K562 (cell line): ENCODE measurements around the gene MARCHF5. TPM values are rescaled to one million over a fixed set of nuclear protein-coding genes. Genes with fewer than 3 reads are reported as not detected.
"Not testable (repeated sequence)": the region's sequence is repeated elsewhere in the genome, so short reads cannot be mapped to it uniquely, and the experiment has no call there.

ENCODE experiments used
- ATAC-seq: fragments of 200-7000 bp; cut with Tn5 transposase; 3 replicates; pipeline ENCODE4 v1.9.1; 2020; ENCODE audit warnings: moderate library complexity
- BruUV-seq: library from RNA; stranded (reverse); fragments of 400-500 nt; replicated peaks from 2 replicates; lab custom pipeline; 2021; lab: Mats Ljungman, UMichigan
- CTCF ChIA-PET: fragments of 300-600 bp; formaldehyde crosslinking; extraction: SDS; loops from one replicate; lab custom pipeline; 2021; ENCODE audit warnings: low intra/inter-chr PET ratio; lab: Yijun Ruan, JAX
- POLR2A ChIA-PET: fragments of 300-600, 350-650 bp; sonication (Branson Sonifier 250); formaldehyde crosslinking; extraction: SDS; loops from one replicate; lab custom pipeline; 2021; ENCODE audit warnings: antibody characterized with exemption, inconsistent platforms; lab: Yijun Ruan, JAX
- DNase-seq, 4 experiments: peaks; one replicate each; pipeline versions ENCODE4 v3.0.0 to v3.0.0-alpha.2; 2011 to 2018; ENCODE audit warnings: low spot score in 3 of 4, mixed read lengths in 3 of 4; ENCODE audit errors: extremely low read depth in 1 of 4
- FAIRE-seq: peaks from 2 replicates; lab custom pipeline; 2011; peaks lifted over from hg19 to GRCh38; lab: Jason Lieb, UNC
- H2AFZ ChIP-seq: 2 replicates; pipeline ENCODE4 v1.6.0; 2011; ENCODE audit warnings: low read depth, low read length, control low read depth, inconsistent platforms
- H3K27ac ChIP-seq: fragments of 200-600 bp; 3 replicates; pipeline ENCODE4 v1.8.0; 2011; ENCODE audit warnings: low read depth, mild to moderate bottlenecking, control low read depth, inconsistent platforms, low read length, moderate library complexity, mixed read lengths; ENCODE audit errors: extremely low read depth
- H3K27me3 ChIP-seq, 2 experiments: fragments of 300-600 bp in 1 of 2; 2 replicates in 1 of 2; 3 replicates in 1 of 2; pipeline versions ENCODE4 v1.6.0 to v1.8.0; 2011; ENCODE audit warnings: inconsistent platforms in 2 of 2, low read length in 2 of 2, mild to moderate bottlenecking in 1 of 2, mixed read lengths in 1 of 2, moderate library complexity in 1 of 2; ENCODE audit not compliant: control insufficient read depth in 2 of 2, insufficient read depth in 2 of 2
- H3K36me3 ChIP-seq: fragments of 300-600 bp; 3 replicates; pipeline ENCODE4 v1.8.0; 2011; ENCODE audit warnings: mild to moderate bottlenecking, low read length, inconsistent platforms; ENCODE audit not compliant: control insufficient read depth, insufficient read depth
- H3K4me1 ChIP-seq, 2 experiments: fragments of 200-600 bp in 1 of 2; replicated peaks in 1 of 2; 2 replicates in 1 of 2; 3 replicates in 1 of 2; pipeline versions ENCODE4 v1.5.1 to v1.8.0; 2011; ENCODE audit warnings: inconsistent platforms in 2 of 2, low read length in 2 of 2, mild to moderate bottlenecking in 1 of 2, mixed read lengths in 1 of 2, moderate library complexity in 1 of 2; ENCODE audit not compliant: control insufficient read depth in 2 of 2, insufficient read depth in 2 of 2
- H3K4me2 ChIP-seq: 2 replicates; pipeline ENCODE4 v1.6.1; 2011; ENCODE audit warnings: low read length, control low read depth, inconsistent platforms, mixed read lengths; ENCODE audit not compliant: insufficient read depth
- H3K4me3 ChIP-seq: fragments of 200-600 bp; sonication (generic), shearing (Covaris generic); 2 replicates; pipeline ENCODE4 v1.5.1; 2016; ENCODE audit warnings: control low read depth, inconsistent platforms
- H3K79me2 ChIP-seq: fragments of 200-600 bp; 3 replicates; pipeline ENCODE4 v1.8.0; 2011; ENCODE audit warnings: low read length, inconsistent platforms; ENCODE audit not compliant: control insufficient read depth, insufficient read depth
- H3K9ac ChIP-seq, 2 experiments: 2 replicates each; pipeline versions ENCODE4 v1.6.0 to v1.6.1; 2011; ENCODE audit warnings: low read depth in 2 of 2, low read length in 2 of 2, control low read depth in 1 of 2, inconsistent platforms in 1 of 2, mild to moderate bottlenecking in 1 of 2, mixed read lengths in 1 of 2; ENCODE audit not compliant: insufficient read depth in 1 of 2
- H3K9me1 ChIP-seq: one replicate; pipeline ENCODE4 v1.6.0; 2011; ENCODE audit warnings: inconsistent platforms, mild to moderate bottlenecking, low read length, moderate library complexity; ENCODE audit not compliant: control insufficient read depth, insufficient read depth
- H3K9me3 ChIP-seq: replicated peaks from 2 replicates; pipeline ENCODE4 v1.5.1; 2011; ENCODE audit warnings: low read depth, low read length, inconsistent platforms; ENCODE audit not compliant: control insufficient read depth, insufficient read depth
- H4K20me1 ChIP-seq: replicated peaks from 2 replicates; pipeline ENCODE4 v1.6.1; 2011; ENCODE audit warnings: low read length, inconsistent platforms, mixed read lengths; ENCODE audit not compliant: control insufficient read depth, insufficient read depth
- CC2D1A ChIP-seq: fragments of 450-650 bp; IDR thresholded peaks from 2 replicates; pipeline ENCODE4 v1.6.1; 2017; ENCODE audit warnings: mild to moderate bottlenecking
- MYNN ChIP-seq, 2 experiments: sonication (generic); formaldehyde crosslinking in 1 of 2; IDR thresholded peaks; 2 replicates each; pipeline versions ENCODE4 v1.5.0 to v1.6.1; 2016 to 2020; ENCODE audit warnings: antibody characterized with exemption in 1 of 2, missing genetic modification reagents in 1 of 2
- SREBF2 ChIP-seq: sonication (generic); formaldehyde crosslinking; IDR thresholded peaks from 2 replicates; pipeline ENCODE4 v1.4.0; 2020; ENCODE audit warnings: mild to moderate bottlenecking, missing genetic modification reagents
- TFAM ChIP-seq: fragments of 250-450 bp; sonication (Bioruptor Pico); conservative IDR thresholded peaks from 2 replicates; pipeline ENCODE4 v1.5.0; 2021; ENCODE audit warnings: mild to moderate bottlenecking, moderate library complexity
- ZFP36 ChIP-seq: fragments of 150-350 bp; IDR thresholded peaks from 2 replicates; pipeline ENCODE4 v1.6.1; 2018; ENCODE audit warnings: low read length, low read depth; ENCODE audit not compliant: partially characterized antibody
- ZNF121 ChIP-seq: sonication (generic); formaldehyde crosslinking; conservative IDR thresholded peaks from 2 replicates; pipeline ENCODE4 v1.8.0; 2022; ENCODE audit warnings: missing genetic modification reagents
- ZNF444 ChIP-seq: fragments of 250-450 bp; sonication (Bioruptor Pico); IDR thresholded peaks from 2 replicates; pipeline ENCODE4 v1.4.0; 2020; ENCODE audit warnings: mild to moderate bottlenecking, moderate library complexity
- ZNF445 ChIP-seq: fragments of 250-450 bp; sonication (Bioruptor Pico); IDR thresholded peaks from 2 replicates; pipeline ENCODE4 v1.4.0; 2020; ENCODE audit warnings: low read depth, mild to moderate bottlenecking, moderate library complexity
- ZNF766 ChIP-seq: fragments of 200-800 bp; sonication (Bioruptor generic); conservative IDR thresholded peaks from 2 replicates; pipeline ENCODE4 v1.6.1; 2016; ENCODE audit warnings: missing genetic modification characterization, missing compliant biosample characterization
- WGBS: fragments of 100-300 bp; shearing (Covaris generic); methylation state at CpG from one replicate; pipeline ENCODE4 v1.1.6; 2016; ENCODE audit warnings: low coverage, mixed read lengths; ENCODE audit not compliant: insufficient coverage; ENCODE audit errors: missing lambda C conversion rate; 5-methylcytosine and 5-hydroxymethylcytosine counted together
- in situ Hi-C: fragments of 300-500 bp; cut with MboI; formaldehyde crosslinking; loops from 4 replicates; pipeline ENCODE4 v1.15.0; 2018; ENCODE audit warnings: inconsistent platforms, mixed read lengths
- intact Hi-C: fragments of 100-400 bp; cut with micrococcal nuclease; formaldehyde crosslinking; loops from 2 replicates; pipeline ENCODE4 v1.14.2; 2022
- polyA plus RNA-seq, 8 experiments: library from polyadenylated mRNA; depleted of rRNA in 4 of 8; stranded (reverse) in 5 of 8; unstranded in 3 of 8; fragments of >200 nt; fragmentation: Nextera tagmentation in 2 of 8; fragmentation: Illumina TruSeq in 1 of 8; extraction: Ambion mirVana in 2 of 8; extraction: Trizol in 1 of 8; gene quantifications; 2 replicates each; pipeline versions ENCODE4 v1.2.1 to v1.2.3, GENCODE V29; 2011 to 2014; ENCODE audit warnings: inconsistent platforms in 1 of 8, missing spikeins in 1 of 8
- total RNA-seq, 7 experiments: library from RNA; depleted of rRNA in 6 of 7; stranded (reverse); fragments of >200 nt in 6 of 7; fragmentation: Illumina TruSeq in 2 of 7; extraction: Trizol in 2 of 7; gene quantifications; 2 replicates each; pipeline versions ENCODE4 v1.2.1 to v1.2.3, GENCODE V29; 2011 to 2021; ENCODE audit warnings: low replicate concordance in 1 of 7

The MARCHF5 gene
- total and polyA plus RNA-seq, 9 of the 15 experiments (the other 6 are each of a cell fraction or from before 2014, with no cell fraction given): 3.4 to 27.2 (median 11.5) TPM

DNA sequence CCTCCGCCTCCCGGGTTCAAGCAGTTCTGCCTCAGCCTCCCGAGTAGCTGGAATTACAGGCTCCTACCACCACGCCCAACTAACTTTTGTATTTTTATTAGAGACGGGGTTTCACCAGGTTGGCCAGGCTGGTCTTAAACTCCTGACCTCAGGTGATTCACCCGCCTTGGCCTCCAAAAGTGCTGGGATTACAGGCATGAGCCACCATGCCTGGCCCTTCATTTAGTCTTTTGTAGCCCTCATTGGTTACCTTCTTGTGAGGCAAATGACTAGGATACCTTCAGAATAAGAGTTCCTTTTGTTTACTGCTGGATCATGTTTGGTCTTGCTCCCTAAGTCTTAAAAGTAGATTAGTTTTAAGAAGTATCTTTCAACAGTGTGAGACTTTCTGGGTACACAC is 39.0 kb downstream of the MARCHF5 start:
- not testable (repeated sequence) for H3K4me2 ChIP-seq, H3K9ac ChIP-seq

DNA sequence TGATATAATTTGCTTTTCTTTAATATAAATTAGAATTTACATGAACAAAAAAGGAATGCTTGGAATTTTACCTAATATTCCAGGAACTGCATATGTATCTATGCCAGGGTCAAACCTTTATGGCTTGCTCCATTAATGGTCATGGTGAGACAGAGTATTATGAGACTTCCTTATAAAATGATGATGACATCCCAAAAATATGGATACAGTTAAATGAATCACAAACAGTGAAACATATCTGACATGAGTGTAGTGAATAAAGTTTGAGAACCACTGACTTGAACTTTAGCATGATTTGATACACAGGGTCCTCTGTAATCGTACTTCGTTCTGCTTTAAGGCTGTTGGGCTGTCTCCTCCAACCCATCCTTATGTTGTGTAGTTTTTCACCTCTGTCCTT is 51.8 kb downstream of the MARCHF5 start:
- no peak for TF ChIP-seq ZNF121
- no peak for TF ChIP-seq ZNF766 (CRISPR knock-in tag)
- no peak for TF ChIP-seq ZFP36
- no peak for TF ChIP-seq CC2D1A
- no peak for TF ChIP-seq ZNF444 (CRISPR knock-in tag)
- no peak for TF ChIP-seq ZNF445 (CRISPR knock-in tag)
- no peak for TF ChIP-seq SREBF2 (CRISPR knock-in tag)
- no peak for TF ChIP-seq TFAM (CRISPR knock-in tag)
- Histone ChIP-seq H3K36me3 (peaks cover 22% of the 10 kb centered on the region; the same call in 1 of the 3 replicates), H3K9me3 (no peaks in the 10 kb centered on the region), H3K9me1 (no peaks in the 10 kb centered on the region), H4K20me1 (no peaks in the 10 kb centered on the region), H3K9ac (no peak overlapping the region), H3K4me2 (no peak overlapping the region), H3K27me3 (no peaks in the 10 kb centered on the region), H3K4me3 (no peak overlapping the region), H3K4me1 (no peaks in the 10 kb centered on the region), H2AFZ (no peak overlapping the region), H3K79me2 (no peaks in the 10 kb centered on the region), H3K27ac (no peak overlapping the region)
- ATAC-seq (no peak), FAIRE-seq (no peak), DNase-seq (no peak)
- CTCF ChIA-PET: no interaction called here
- POLR2A ChIA-PET: interaction anchor here (0.6 kb wide), 1 partner anchor 70 kb away, joined by 3 read pairs; no protein-coding TSS in a partner anchor
- intact Hi-C loops: no loop called here
- BruUV-seq: no TSS peak
- WGBS: no CpG with 5 or more reads among the region's 2 CpGs
- in situ Hi-C loops: no loop called here

More for the DNA sequence above, 39.0 kb downstream of the MARCHF5 start:
- H3K36me3 ChIP-seq; H3K79me2 ChIP-seq; H2AFZ ChIP-seq; BruUV-seq; in situ Hi-C loops; H3K4me3 ChIP-seq; H3K27ac ChIP-seq; CTCF ChIA-PET; FAIRE-seq; ATAC-seq; DNase-seq; H3K9me3 ChIP-seq; H4K20me1 ChIP-seq; H3K9me1 ChIP-seq; POLR2A ChIA-PET; H3K27me3 ChIP-seq; H3K4me1 ChIP-seq; intact Hi-C loops; TF ChIP-seq MYNN (CRISPR knock-in tag; IDR thresholded peaks at IDR 0.05): not testable (repeated sequence)
- WGBS: 85% methylated on average over 5 of the region's 6 CpGs
- TF ChIP-seq MYNN (IDR thresholded peaks at IDR 0.05): 0 out of 2 replicates have a peak, but pooled peaks have one; percentile 35

DNA sequence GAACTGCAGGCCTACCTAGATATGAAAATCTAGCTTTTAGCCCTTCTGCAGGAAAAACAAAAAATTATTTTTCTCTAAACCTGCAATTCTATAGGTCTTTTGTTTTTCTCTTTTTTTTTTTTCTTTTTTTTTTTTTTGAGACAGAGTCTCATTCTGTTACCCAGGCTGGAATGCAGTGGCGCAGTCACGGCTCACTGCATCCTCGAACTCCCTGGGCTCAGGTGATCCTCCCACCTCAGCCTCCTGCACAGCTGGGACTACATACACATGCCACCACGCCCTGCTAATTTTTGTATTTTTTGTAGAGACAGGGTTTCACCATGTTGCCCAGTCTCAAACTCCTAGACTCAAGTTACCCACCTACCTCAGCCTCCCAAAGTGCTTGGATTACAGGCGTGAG is 54.6 kb downstream of the MARCHF5 start:
- H4K20me1 ChIP-seq, H3K79me2 ChIP-seq, H2AFZ ChIP-seq, H3K9me3 ChIP-seq, intact Hi-C loops, POLR2A ChIA-PET, H3K4me2 ChIP-seq, H3K9me1 ChIP-seq, H3K27me3 ChIP-seq, H3K4me1 ChIP-seq, FAIRE-seq, H3K4me3 ChIP-seq, DNase-seq, H3K27ac ChIP-seq, ATAC-seq, BruUV-seq, CTCF ChIA-PET, H3K9ac ChIP-seq, in situ Hi-C loops: not testable (repeated sequence)
- WGBS: 71% methylated on average over 2 of the region's 5 CpGs
- H3K36me3 ChIP-seq: peaks cover 41% of the 10 kb centered on the region; the same call in 2 of the 3 replicates
